ENCODE measurements around the gene C4A.
"Not testable (repeated sequence)": the region's sequence is repeated elsewhere in the genome, so short reads cannot be mapped to it uniquely, and the experiment has no call there.

- not testable (repeated sequence) for TF ChIP-seq PTBP1 (IDR thresholded peaks at IDR 0.05; ENCODE audit: low read depth, low read length, poor library complexity, severe bottlenecking); SIN3A (IDR thresholded peaks at IDR 0.05; ENCODE audit: borderline replicate concordance, low read depth, low read length)
Measured at GRCh38 chr6:32010856-32011530, 29.1 kb downstream of the C4A start.

Data from HepG2 (cell line).